HuH-7 (cell line): ENCODE results near the gene MED14.

Experiments
- DNase-seq: peaks from one replicate; pipeline ENCODE4 v3.0.0; 2011; ENCODE audit warnings: low spot score

Gene MED14

GRCh38 chrX:40663078-40663740 is 72.1 kb downstream of the MED14 start:
- DNase-seq, result no peak

- DNase-seq, result no peak
These were observed 73.9 kb downstream of the MED14 start for GRCh38 chrX:40661489-40661888.

- DNase-seq, result no peak
These were observed 75.0 kb downstream of the MED14 start for GRCh38 chrX:40660381-40660780.

- no peak for DNase-seq
These were observed 81.8 kb downstream of the MED14 start for GRCh38 chrX:40653535-40653934.

GRCh38 chrX:40652664-40653063 is 82.7 kb downstream of the MED14 start:
- no peak for DNase-seq

- peak; percentile 7 for DNase-seq
These were observed 83.6 kb downstream of the MED14 start for GRCh38 chrX:40651620-40652223.

GRCh38 chrX:40647307-40648197 is 87.8 kb downstream of the MED14 start, which contains the start of gene CXorf38:
Gene CXorf38, minus strand, starts transcription at chrX:40647561. Its CDS starts 41 bp downstream, at chrX:40647520.
- peak; percentile 73 for DNase-seq

GRCh38 chrX:40646489-40647306 is 88.6 kb downstream of the MED14 start:
- no peak for DNase-seq

- DNase-seq, result peak; percentile 17
These were observed 90.5 kb downstream of the MED14 start for GRCh38 chrX:40644821-40645358.

- no peak for DNase-seq
These were observed 91.2 kb downstream of the MED14 start for GRCh38 chrX:40644176-40644575.

- DNase-seq, result no peak
These were observed 97.7 kb downstream of the MED14 start for GRCh38 chrX:40637687-40638086.

- DNase-seq, result no peak
These were observed 103.1 kb downstream of the MED14 start for GRCh38 chrX:40632199-40632598.

GRCh38 chrX:40628506-40628905 is 106.8 kb downstream of the MED14 start:
- no peak for DNase-seq

- no peak for DNase-seq
These were observed 110.0 kb downstream of the MED14 start for GRCh38 chrX:40625294-40625693.

- no peak for DNase-seq
These were observed 111.7 kb downstream of the MED14 start for GRCh38 chrX:40623665-40624064.

- no peak for DNase-seq
These were observed 112.2 kb downstream of the MED14 start, which contains the start of gene MPC1L for GRCh38 chrX:40623139-40623536. Gene MPC1L, plus strand, starts transcription at chrX:40623428. Its CDS starts 138 bp downstream, at chrX:40623566.

- no peak for DNase-seq
These were observed 112.7 kb downstream of the MED14 start for GRCh38 chrX:40622479-40623138.

GRCh38 chrX:40617566-40617965 is 117.8 kb downstream of the MED14 start:
- DNase-seq, result no peak

GRCh38 chrX:40615976-40616375 is 119.4 kb downstream of the MED14 start:
- no peak for DNase-seq

GRCh38 chrX:40612511-40612910 is 122.8 kb downstream of the MED14 start:
- DNase-seq, result no peak

- DNase-seq, result no peak
These were observed 128.0 kb downstream of the MED14 start for GRCh38 chrX:40607381-40607780.
